Activated CD4-positive, CD25-positive, alpha-beta regulatory T cell treated with anti-CD3 and anti-CD28 coated beads, Interleukin-2, amount 50 U/mL, for 16 hours (primary cell): ENCODE results near the gene SDCCAG8.

ENCODE experiments used
- DNase-seq: peaks from one replicate; pipeline ENCODE4 v3.0.0-alpha.2; 2020; ENCODE audit warnings: low read depth, low spot score

SDCCAG8 gene

GRCh38 chr1:243455760-243456651 is 200.2 kb downstream of the SDCCAG8 start:
- DNase-seq: no peak

- DNase-seq: no peak
Measured at GRCh38 chr1:243457363-243457982, 201.6 kb downstream of the SDCCAG8 start.

- DNase-seq: no peak
Measured at GRCh38 chr1:243459059-243459458, 203.2 kb downstream of the SDCCAG8 start.

- no peak for DNase-seq
Measured at GRCh38 chr1:243461700-243462099, 205.9 kb downstream of the SDCCAG8 start.

- DNase-seq: no peak
Measured at GRCh38 chr1:243462929-243463697, 207.3 kb downstream of the SDCCAG8 start.

- no peak for DNase-seq
Measured at GRCh38 chr1:243465081-243465480, 209.2 kb downstream of the SDCCAG8 start.

GRCh38 chr1:243465738-243466137 is 209.9 kb downstream of the SDCCAG8 start:
- DNase-seq: no peak

- DNase-seq: no peak
Measured at GRCh38 chr1:243469497-243469896, 213.7 kb downstream of the SDCCAG8 start.

GRCh38 chr1:243470502-243470901 is 214.7 kb downstream of the SDCCAG8 start:
- no peak for DNase-seq

- DNase-seq: no peak
Measured at GRCh38 chr1:243471026-243471685, 215.3 kb downstream of the SDCCAG8 start.

- DNase-seq: no peak
Measured at GRCh38 chr1:243471754-243472745, 216.2 kb downstream of the SDCCAG8 start.

- DNase-seq: no peak
Measured at GRCh38 chr1:243473227-243474135, 217.6 kb downstream of the SDCCAG8 start.

- DNase-seq: no peak
Measured at GRCh38 chr1:243474136-243474881, 218.5 kb downstream of the SDCCAG8 start.

- DNase-seq: no peak
Measured at GRCh38 chr1:243474906-243475305, 219.1 kb downstream of the SDCCAG8 start.

GRCh38 chr1:243475966-243476365 is 220.1 kb downstream of the SDCCAG8 start:
- DNase-seq: no peak

GRCh38 chr1:243477731-243478290 is 222.0 kb downstream of the SDCCAG8 start:
- DNase-seq: no peak

- DNase-seq: no peak
Measured at GRCh38 chr1:243481101-243481500, 225.3 kb downstream of the SDCCAG8 start.
